Measurements from ENCODE around the gene CCDC61. TPM values are rescaled to one million over a fixed set of nuclear protein-coding genes. Genes with fewer than 3 reads are reported as not detected.

CCDC61 gene
- total and polyA plus RNA-seq, 2 donors (not counting 1 experiment from before 2014, with no cell fraction given), result 20.6 to 30.1 TPM

GRCh38 chr19:46021531-46022041 lies 26.3 kb downstream of the CCDC61 start:
- CTCF ChIA-PET, result interaction anchor here (1.3 to 2.4 kb wide), 2 partner anchors 11 to 244 kb away, joined by 4 to 5 read pairs; no protein-coding TSS in a partner anchor

More at GRCh38 chr19:46021531-46022041, 26.3 kb downstream of the CCDC61 start:
- H3K4me3 ChIP-seq (ENCODE audit: control extremely low read depth in 1 of 5, extremely low read depth in 1 of 5, insufficient read depth in 1 of 5, low read depth in 2 of 5, low read length in 4 of 5), result no peak overlapping the region
- no peak for ATAC-seq (ENCODE audit: low read depth)
- no peak overlapping the region for H3K4me3 Mint-ChIP-seq
- no peaks in the 10 kb centered on the region for H3K9me3 Mint-ChIP-seq (ENCODE audit: insufficient read depth)
- TF ChIP-seq CTCF (IDR thresholded peaks at IDR 0.05), result no peak
- no peak for TF ChIP-seq EZH2 (IDR thresholded peaks at IDR 0.05; ENCODE audit: borderline replicate concordance, insufficient read depth, low read depth, low read length, poor library complexity, severe bottlenecking)
- peaks cover 0 to 4% of the 10 kb centered on the region in 2 donors for H3K4me1 ChIP-seq (ENCODE audit: control insufficient read depth in 2 of 2, insufficient read depth in 2 of 2, low read length in 2 of 2)
- WGBS (ENCODE audit: insufficient coverage), result 79% methylated on average over 11 of the region's 11 CpGs
- peaks cover 0 to 9% (median 0%) of the 10 kb centered on the region in 3 donors for H3K9me3 ChIP-seq (ENCODE audit: control extremely low read depth in 1 of 3, control insufficient read depth in 2 of 3, insufficient read depth in 1 of 3, low read length in 2 of 3)
- H3K27me3 Mint-ChIP-seq, result peaks cover 22% of the 10 kb centered on the region
- peaks cover 0 to 21% (median 15%) of the 10 kb centered on the region in 4 experiments for H3K27me3 ChIP-seq (replicated peaks in 1 of 4; ENCODE audit: control extremely low read depth in 1 of 4, control insufficient read depth in 3 of 4, insufficient read depth in 4 of 4, low read length in 3 of 4)
- no peak overlapping the region for H3K9ac ChIP-seq (ENCODE audit: low read length)
- H3K27ac ChIP-seq (ENCODE audit: low read length in 2 of 2), result no peak overlapping the region
- H3K4me1 Mint-ChIP-seq, result peaks cover 3% of the 10 kb centered on the region
- no peaks in the 10 kb centered on the region for H3K36me3 ChIP-seq (replicated peaks in 1 of 2; ENCODE audit: control extremely low read depth in 1 of 2, control insufficient read depth in 1 of 2, extremely low read depth in 1 of 2, insufficient read depth in 2 of 2, low read length in 1 of 2)
- DNase-seq, result no peak
- H3K27ac Mint-ChIP-seq, result no peak overlapping the region
- H4K20me1 ChIP-seq (ENCODE audit: control insufficient read depth, insufficient read depth, low read length, poor library complexity, severe bottlenecking), result no peaks in the 10 kb centered on the region
- POLR2A ChIA-PET, result no interaction called here
- H3K4me2 ChIP-seq (replicated peaks; ENCODE audit: low read depth, low read length, poor library complexity, severe bottlenecking), result no peak overlapping the region
- intact Hi-C loops (cut with micrococcal nuclease), result no loop called here
- H2AFZ ChIP-seq (ENCODE audit: insufficient read depth, low read depth, low read length, poor library complexity, severe bottlenecking), result no peak overlapping the region
- no peaks in the 10 kb centered on the region for H3K79me2 ChIP-seq (ENCODE audit: control insufficient read depth, insufficient read depth, low read length)

Measured in B cell (primary cell).